HepG2 (cell line): ENCODE measurements around the gene GFPT2. TPM values are rescaled to one million over a fixed set of nuclear protein-coding genes. Genes with fewer than 3 reads are reported as not detected.

Experiments used
- DR1 ChIP-seq: sonication (generic); formaldehyde crosslinking; IDR thresholded peaks from 2 replicates; pipeline ENCODE4 v1.8.0; 2021; ENCODE audit warnings: mild to moderate bottlenecking, missing genetic modification reagents, inconsistent platforms
- HCFC1 ChIP-seq: fragments of 150-350 bp; IDR thresholded peaks from 2 replicates; pipeline ENCODE4 v1.6.1; 2014; ENCODE audit warnings: low read depth, low read length
- LCORL ChIP-seq, 2 experiments: fragments of 450-650 bp in 1 of 2; sonication (generic) in 1 of 2; formaldehyde crosslinking in 1 of 2; IDR thresholded peaks; 2 replicates each; pipeline versions ENCODE4 v1.5.0 to v1.6.1; 2017 to 2020; ENCODE audit warnings: antibody characterized with exemption in 1 of 2, missing genetic modification reagents in 1 of 2
- PAX8 ChIP-seq: sonication (generic); formaldehyde crosslinking; IDR thresholded peaks from 2 replicates; pipeline ENCODE4 v1.8.0; 2022; ENCODE audit warnings: mild to moderate bottlenecking, missing genetic modification reagents, borderline replicate concordance
- TCF7 ChIP-seq: sonication (generic); IDR thresholded peaks from 2 replicates; pipeline ENCODE4 v1.6.1; 2016; ENCODE audit warnings: antibody characterized with exemption, low read depth
- ZBTB7B ChIP-seq: sonication (generic); formaldehyde crosslinking; IDR thresholded peaks from 2 replicates; pipeline ENCODE4 v1.4.0; 2020; ENCODE audit warnings: missing genetic modification reagents
- ZNF34 ChIP-seq: sonication (generic); formaldehyde crosslinking; IDR thresholded peaks from 2 replicates; pipeline ENCODE4 v1.4.0; 2020; ENCODE audit warnings: mild to moderate bottlenecking, missing genetic modification reagents, borderline replicate concordance
- ZNF484 ChIP-seq: sonication (generic); formaldehyde crosslinking; IDR thresholded peaks from 2 replicates; pipeline ENCODE4 v1.5.1; 2020; ENCODE audit warnings: mild to moderate bottlenecking, low read depth, missing genetic modification reagents, borderline replicate concordance
- ZNF567 ChIP-seq: sonication (generic); formaldehyde crosslinking; IDR thresholded peaks from 2 replicates; pipeline ENCODE4 v1.8.1; 2023; ENCODE audit warnings: mild to moderate bottlenecking, missing genetic modification reagents, borderline replicate concordance
- ZNF75D ChIP-seq: sonication (generic); formaldehyde crosslinking; IDR thresholded peaks from 2 replicates; pipeline ENCODE4 v1.8.1; 2023; ENCODE audit warnings: missing genetic modification reagents, mild to moderate bottlenecking, borderline replicate concordance
- polyA plus RNA-seq, 8 experiments: library from polyadenylated mRNA; depleted of rRNA in 3 of 8; stranded (reverse) in 7 of 8; unstranded in 1 of 8; fragments of >200 nt; fragmentation: Illumina TruSeq in 4 of 8; extraction: Trizol in 4 of 8; gene quantifications; 2 replicates each; pipeline versions ENCODE4 v1.2.1 to v1.2.3, GENCODE V29; 2011 to 2016; ENCODE audit warnings: low read depth in 4 of 8, missing spikeins in 1 of 8, mixed read lengths in 1 of 8; ENCODE audit not compliant: insufficient read depth in 1 of 8
- total RNA-seq, 5 experiments: library from RNA; depleted of rRNA; stranded (reverse); fragments of >200 nt; fragmentation: Illumina TruSeq; extraction: Trizol; gene quantifications; 2 replicates each; pipeline ENCODE4 v1.2.3, GENCODE V29; 2016; ENCODE audit warnings: low read depth in 1 of 5
- TF ChIP-seq, protein P1 (sequence below): sonication (generic); IDR thresholded peaks from 2 replicates; pipeline ENCODE4 v1.6.1; 2016; ENCODE audit warnings: low read depth, borderline replicate concordance
- TF ChIP-seq, protein P2 (sequence below): sonication (generic); formaldehyde crosslinking; conservative IDR thresholded peaks from 2 replicates; pipeline ENCODE4 v1.5.0; 2020; ENCODE audit warnings: missing genetic modification reagents
- TF ChIP-seq, protein P3 (sequence below): sonication (generic); formaldehyde crosslinking; IDR thresholded peaks from 2 replicates; pipeline ENCODE4 v1.5.1; 2020; ENCODE audit warnings: mild to moderate bottlenecking, moderate library complexity, missing genetic modification reagents
- TF ChIP-seq, protein P4 (sequence below): sonication (generic); formaldehyde crosslinking; IDR thresholded peaks from 2 replicates; pipeline ENCODE4 v1.4.0; 2020; ENCODE audit warnings: low read depth, mild to moderate bottlenecking, missing genetic modification reagents
- TF ChIP-seq, protein P5 (sequence below): sonication (generic); formaldehyde crosslinking; IDR thresholded peaks from 2 replicates; pipeline ENCODE4 v1.5.0; 2020; ENCODE audit warnings: mild to moderate bottlenecking, missing genetic modification reagents
- TF ChIP-seq, protein P6 (sequence below): sonication (generic); formaldehyde crosslinking; conservative IDR thresholded peaks from 2 replicates; pipeline ENCODE4 v1.8.0; 2022; ENCODE audit warnings: low read depth, missing genetic modification reagents

Gene GFPT2
- total and polyA plus RNA-seq, 2 of the 13 experiments (the other 11 are each of a cell fraction or from before 2014, with no cell fraction given), result 0.18 TPM

DNA sequence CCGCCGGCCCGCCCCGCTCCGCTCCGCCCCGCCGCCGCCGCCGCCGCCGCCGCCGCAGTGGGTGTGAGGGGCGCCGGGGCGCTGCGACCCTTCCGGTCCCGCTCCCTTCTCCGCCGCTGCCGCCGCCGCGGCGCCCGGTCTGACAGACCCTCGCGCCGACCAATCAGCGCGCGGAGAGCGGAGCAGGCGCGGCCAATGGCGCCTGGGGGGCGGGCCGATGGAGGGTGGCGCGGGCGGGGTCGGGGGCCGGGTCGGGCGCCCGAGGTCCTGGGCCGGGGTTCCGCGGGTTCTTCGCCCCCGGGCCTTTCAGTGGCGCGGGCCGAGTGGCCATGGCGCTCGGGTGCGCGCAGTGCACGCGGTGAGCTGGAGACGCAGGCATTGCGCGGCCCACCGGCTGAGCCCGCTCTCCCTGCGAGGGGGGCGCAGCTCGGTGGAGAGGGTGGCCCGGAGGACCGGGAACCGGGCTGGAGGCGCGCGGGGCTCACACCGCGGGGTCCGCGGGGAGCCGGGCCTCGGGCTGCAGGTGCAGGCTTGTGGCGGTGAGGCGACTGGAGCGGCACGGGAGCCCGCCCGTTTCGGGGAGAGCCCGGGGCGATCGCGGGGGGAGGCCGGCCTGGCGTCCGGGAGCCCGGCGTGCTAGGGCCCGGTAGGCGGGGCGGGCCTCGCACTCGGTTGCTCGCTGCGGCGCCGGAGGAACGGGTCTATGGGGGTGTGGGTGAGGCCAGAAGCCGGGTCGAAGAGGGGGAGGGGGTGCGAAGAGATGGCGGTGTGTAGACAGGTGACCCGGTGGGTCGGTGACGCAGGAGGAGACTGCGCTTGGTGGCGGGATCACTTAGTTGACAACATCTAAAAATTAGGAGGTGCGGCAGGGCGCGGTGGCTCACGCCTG lies 60.9 kb downstream of the GFPT2 start, which contains the start of gene MAPK9 (continued):
- TF ChIP-seq, protein P1, sequence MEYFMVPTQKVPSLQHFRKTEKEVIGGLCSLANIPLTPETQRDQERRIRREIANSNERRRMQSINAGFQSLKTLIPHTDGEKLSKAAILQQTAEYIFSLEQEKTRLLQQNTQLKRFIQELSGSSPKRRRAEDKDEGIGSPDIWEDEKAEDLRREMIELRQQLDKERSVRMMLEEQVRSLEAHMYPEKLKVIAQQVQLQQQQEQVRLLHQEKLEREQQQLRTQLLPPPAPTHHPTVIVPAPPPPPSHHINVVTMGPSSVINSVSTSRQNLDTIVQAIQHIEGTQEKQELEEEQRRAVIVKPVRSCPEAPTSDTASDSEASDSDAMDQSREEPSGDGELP, result no peak
- TF ChIP-seq DR1 (no peak), PAX8 (CRISPR knock-in tag) (no peak), ZNF484 (CRISPR knock-in tag) (no peak), ZNF75D (CRISPR knock-in tag) (no peak), ZNF567 (CRISPR knock-in tag) (0 out of 2 replicates have a peak, but pooled peaks have one; percentile 42), ZBTB7B (CRISPR knock-in tag) (0 out of 2 replicates have a peak, but pooled peaks have one; percentile 6), HCFC1 (no peak), TCF7 (no peak), ZNF34 (CRISPR knock-in tag) (no peak), LCORL (IDR thresholded peaks at IDR 0.05) (no peak), LCORL (CRISPR knock-in tag; IDR thresholded peaks at IDR 0.05) (no peak)
- TF ChIP-seq, protein P2, sequence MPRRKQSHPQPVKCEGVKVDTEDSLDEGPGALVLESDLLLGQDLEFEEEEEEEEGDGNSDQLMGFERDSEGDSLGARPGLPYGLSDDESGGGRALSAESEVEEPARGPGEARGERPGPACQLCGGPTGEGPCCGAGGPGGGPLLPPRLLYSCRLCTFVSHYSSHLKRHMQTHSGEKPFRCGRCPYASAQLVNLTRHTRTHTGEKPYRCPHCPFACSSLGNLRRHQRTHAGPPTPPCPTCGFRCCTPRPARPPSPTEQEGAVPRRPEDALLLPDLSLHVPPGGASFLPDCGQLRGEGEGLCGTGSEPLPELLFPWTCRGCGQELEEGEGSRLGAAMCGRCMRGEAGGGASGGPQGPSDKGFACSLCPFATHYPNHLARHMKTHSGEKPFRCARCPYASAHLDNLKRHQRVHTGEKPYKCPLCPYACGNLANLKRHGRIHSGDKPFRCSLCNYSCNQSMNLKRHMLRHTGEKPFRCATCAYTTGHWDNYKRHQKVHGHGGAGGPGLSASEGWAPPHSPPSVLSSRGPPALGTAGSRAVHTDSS (CRISPR knock-in tag), result no peak
- TF ChIP-seq, protein P3, sequence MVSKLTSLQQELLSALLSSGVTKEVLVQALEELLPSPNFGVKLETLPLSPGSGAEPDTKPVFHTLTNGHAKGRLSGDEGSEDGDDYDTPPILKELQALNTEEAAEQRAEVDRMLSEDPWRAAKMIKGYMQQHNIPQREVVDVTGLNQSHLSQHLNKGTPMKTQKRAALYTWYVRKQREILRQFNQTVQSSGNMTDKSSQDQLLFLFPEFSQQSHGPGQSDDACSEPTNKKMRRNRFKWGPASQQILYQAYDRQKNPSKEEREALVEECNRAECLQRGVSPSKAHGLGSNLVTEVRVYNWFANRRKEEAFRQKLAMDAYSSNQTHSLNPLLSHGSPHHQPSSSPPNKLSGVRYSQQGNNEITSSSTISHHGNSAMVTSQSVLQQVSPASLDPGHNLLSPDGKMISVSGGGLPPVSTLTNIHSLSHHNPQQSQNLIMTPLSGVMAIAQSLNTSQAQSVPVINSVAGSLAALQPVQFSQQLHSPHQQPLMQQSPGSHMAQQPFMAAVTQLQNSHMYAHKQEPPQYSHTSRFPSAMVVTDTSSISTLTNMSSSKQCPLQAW (CRISPR knock-in tag), result no peak
- TF ChIP-seq, protein P4, sequence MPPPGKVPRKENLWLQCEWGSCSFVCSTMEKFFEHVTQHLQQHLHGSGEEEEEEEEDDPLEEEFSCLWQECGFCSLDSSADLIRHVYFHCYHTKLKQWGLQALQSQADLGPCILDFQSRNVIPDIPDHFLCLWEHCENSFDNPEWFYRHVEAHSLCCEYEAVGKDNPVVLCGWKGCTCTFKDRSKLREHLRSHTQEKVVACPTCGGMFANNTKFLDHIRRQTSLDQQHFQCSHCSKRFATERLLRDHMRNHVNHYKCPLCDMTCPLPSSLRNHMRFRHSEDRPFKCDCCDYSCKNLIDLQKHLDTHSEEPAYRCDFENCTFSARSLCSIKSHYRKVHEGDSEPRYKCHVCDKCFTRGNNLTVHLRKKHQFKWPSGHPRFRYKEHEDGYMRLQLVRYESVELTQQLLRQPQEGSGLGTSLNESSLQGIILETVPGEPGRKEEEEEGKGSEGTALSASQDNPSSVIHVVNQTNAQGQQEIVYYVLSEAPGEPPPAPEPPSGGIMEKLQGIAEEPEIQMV (CRISPR knock-in tag), result no peak
- TF ChIP-seq, protein P5, sequence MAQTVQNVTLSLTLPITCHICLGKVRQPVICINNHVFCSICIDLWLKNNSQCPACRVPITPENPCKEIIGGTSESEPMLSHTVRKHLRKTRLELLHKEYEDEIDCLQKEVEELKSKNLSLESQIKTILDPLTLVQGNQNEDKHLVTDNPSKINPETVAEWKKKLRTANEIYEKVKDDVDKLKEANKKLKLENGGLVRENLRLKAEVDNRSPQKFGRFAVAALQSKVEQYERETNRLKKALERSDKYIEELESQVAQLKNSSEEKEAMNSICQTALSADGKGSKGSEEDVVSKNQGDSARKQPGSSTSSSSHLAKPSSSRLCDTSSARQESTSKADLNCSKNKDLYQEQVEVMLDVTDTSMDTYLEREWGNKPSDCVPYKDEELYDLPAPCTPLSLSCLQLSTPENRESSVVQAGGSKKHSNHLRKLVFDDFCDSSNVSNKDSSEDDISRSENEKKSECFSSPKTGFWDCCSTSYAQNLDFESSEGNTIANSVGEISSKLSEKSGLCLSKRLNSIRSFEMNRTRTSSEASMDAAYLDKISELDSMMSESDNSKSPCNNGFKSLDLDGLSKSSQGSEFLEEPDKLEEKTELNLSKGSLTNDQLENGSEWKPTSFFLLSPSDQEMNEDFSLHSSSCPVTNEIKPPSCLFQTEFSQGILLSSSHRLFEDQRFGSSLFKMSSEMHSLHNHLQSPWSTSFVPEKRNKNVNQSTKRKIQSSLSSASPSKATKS, result no peak
- TF ChIP-seq, protein P6, sequence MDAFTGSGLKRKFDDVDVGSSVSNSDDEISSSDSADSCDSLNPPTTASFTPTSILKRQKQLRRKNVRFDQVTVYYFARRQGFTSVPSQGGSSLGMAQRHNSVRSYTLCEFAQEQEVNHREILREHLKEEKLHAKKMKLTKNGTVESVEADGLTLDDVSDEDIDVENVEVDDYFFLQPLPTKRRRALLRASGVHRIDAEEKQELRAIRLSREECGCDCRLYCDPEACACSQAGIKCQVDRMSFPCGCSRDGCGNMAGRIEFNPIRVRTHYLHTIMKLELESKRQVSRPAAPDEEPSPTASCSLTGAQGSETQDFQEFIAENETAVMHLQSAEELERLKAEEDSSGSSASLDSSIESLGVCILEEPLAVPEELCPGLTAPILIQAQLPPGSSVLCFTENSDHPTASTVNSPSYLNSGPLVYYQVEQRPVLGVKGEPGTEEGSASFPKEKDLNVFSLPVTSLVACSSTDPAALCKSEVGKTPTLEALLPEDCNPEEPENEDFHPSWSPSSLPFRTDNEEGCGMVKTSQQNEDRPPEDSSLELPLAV (CRISPR knock-in tag), result no peak
